Measurements from ENCODE around the gene RASGRP2.

RASGRP2 gene

DNA sequence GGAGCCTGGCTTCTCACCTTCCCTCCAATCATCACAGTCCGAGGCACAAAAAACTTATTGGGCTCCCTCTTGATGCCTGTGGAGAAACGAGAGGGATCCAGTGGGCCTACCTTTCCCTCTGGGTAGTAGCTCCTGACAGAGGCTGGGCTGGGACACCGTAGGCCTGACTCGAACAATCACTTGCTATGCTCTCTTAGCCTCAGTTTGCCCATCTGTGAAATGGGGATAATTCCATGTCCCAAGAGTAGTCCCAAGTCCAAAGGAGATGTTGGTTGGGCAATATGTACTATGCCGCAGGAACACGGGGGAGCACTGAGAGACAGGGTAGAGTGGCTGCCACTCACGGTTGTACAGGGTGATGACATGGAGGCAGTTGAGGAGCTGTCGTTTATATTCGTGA, 7.6 kb upstream of the RASGRP2 start:
- Mint-ChIP-seq H3K36me3 (ENCODE audit: low read depth) (peaks cover 7% of the 10 kb centered on the region), H3K27me3 (ENCODE audit: low read depth) (peaks cover 15% of the 10 kb centered on the region), H3K9me3 (no peaks in the 10 kb centered on the region), H3K27ac (no peak overlapping the region), H3K4me3 (no peak overlapping the region), H3K4me1 (peaks cover 18% of the 10 kb centered on the region)
- TF ChIP-seq, protein P1, sequence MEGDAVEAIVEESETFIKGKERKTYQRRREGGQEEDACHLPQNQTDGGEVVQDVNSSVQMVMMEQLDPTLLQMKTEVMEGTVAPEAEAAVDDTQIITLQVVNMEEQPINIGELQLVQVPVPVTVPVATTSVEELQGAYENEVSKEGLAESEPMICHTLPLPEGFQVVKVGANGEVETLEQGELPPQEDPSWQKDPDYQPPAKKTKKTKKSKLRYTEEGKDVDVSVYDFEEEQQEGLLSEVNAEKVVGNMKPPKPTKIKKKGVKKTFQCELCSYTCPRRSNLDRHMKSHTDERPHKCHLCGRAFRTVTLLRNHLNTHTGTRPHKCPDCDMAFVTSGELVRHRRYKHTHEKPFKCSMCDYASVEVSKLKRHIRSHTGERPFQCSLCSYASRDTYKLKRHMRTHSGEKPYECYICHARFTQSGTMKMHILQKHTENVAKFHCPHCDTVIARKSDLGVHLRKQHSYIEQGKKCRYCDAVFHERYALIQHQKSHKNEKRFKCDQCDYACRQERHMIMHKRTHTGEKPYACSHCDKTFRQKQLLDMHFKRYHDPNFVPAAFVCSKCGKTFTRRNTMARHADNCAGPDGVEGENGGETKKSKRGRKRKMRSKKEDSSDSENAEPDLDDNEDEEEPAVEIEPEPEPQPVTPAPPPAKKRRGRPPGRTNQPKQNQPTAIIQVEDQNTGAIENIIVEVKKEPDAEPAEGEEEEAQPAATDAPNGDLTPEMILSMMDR (IDR thresholded peaks at IDR 0.05; ENCODE audit: unreplicated experiment in 3 of 3): no peak

DNA sequence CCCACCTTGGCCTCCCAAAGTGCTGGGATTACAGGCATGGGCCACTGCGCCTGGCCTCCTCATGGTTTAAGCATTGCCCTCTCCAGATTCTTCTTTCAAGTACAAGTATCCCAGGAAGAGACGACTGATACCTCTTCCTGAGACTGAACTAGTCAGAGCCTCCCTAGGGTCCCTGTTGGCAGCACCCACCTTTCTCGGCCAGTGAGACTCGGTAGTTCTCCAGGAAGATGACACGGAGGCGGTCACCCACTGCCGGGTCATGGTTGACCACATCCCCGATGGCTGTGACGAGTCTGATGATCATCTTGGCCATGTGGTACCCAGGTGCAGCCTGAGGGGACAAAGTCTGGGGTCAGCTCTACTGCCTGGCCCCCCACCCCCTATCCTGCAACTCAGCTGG, 7.2 kb upstream of the RASGRP2 start:
- Mint-ChIP-seq H3K36me3 (ENCODE audit: low read depth) (peaks cover 7% of the 10 kb centered on the region), H3K4me3 (no peak overlapping the region), H3K27me3 (ENCODE audit: low read depth) (peaks cover 20% of the 10 kb centered on the region), H3K9me3 (no peaks in the 10 kb centered on the region), H3K27ac (no peak overlapping the region), H3K4me1 (peaks cover 18% of the 10 kb centered on the region)
- TF ChIP-seq, protein P1 (IDR thresholded peaks at IDR 0.05; ENCODE audit: unreplicated experiment in 3 of 3): no peak

DNA sequence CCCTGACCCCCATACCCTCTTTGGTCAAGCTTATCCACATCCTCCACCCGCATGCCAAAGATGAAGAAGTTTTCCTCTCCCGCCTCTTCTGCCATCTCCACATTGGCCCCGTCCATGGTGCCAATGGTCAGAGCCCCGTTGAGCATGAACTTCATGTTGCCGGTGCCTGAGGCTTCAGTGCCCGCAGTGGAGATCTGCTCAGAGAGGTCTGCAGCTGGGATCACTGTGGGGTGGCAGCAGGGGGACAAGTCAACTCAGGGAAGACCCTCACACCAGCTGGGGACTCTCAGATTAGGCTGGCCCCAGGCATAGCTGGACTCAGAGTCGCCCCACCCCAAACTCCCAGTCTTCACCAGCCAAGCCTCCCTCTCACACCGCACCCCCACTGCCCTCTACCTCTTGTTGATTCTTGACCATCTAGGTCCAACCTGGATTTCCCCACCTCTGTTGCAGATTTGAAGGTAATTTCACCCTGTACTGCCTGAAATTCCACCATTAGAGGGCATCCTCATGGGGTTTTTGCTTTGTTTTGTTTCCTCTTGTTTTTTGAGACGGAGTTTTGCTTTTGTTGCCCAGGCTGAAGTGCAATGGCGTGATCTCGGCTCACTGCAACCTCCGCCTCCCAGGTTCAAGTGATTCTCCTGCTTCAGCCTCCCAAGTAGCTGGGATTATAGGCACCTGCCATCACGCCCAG, 6.6 kb upstream of the RASGRP2 start:
- Mint-ChIP-seq H3K36me3 (ENCODE audit: low read depth) (peaks cover 7% of the 10 kb centered on the region), H3K9me3 (no peaks in the 10 kb centered on the region), H3K27ac (peak overlapping the region in 1 of 3 experiments; percentile 32), H3K4me3 (no peak overlapping the region), H3K4me1 (peaks cover 18% of the 10 kb centered on the region), H3K27me3 (ENCODE audit: low read depth) (peaks cover 20% of the 10 kb centered on the region)
- TF ChIP-seq, protein P1 (IDR thresholded peaks at IDR 0.05; ENCODE audit: unreplicated experiment in 3 of 3): no peak

DNA sequence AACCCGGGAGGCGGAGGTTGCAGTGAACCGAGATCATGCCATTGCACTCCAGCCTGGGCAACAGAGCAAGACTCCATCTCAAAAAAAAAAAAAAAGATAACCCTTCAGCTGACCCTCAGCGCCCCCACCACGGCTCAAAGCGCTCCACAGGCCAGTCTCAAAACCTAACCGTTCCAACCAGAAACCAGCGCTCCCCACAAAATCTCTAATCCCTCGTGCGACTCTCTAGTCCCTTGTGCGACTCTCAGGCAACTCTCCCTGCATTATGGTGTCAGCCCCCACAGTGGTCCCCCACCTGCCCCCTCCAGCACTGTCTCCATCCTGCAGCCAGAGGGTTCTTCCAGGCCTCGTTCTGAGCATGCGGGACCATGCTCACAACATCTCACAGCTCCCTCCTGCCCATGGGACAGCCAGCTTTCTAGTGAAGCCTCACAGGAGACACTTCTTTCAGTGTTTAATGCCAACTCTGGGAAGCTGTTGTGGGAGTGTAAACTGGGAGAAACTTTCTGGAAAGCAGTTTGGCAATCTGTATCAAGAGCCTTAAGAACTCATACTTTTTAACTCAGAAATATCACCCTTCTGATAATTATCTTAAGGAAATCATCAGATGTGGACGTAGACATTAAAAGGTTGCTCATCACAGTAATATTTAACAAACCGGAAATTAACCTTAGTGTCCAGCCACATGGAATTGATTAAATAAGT, 4.2 kb upstream of the RASGRP2 start:
- H3K27ac Mint-ChIP-seq: peak overlapping the region in 2 of 3 experiments; percentile 82 to 90
- no peaks in the 10 kb centered on the region for H3K9me3 Mint-ChIP-seq
- H3K4me3 Mint-ChIP-seq: peak overlapping the region; percentile 26 to 71 (median 67)
- H3K4me1 Mint-ChIP-seq: peaks cover 26% of the 10 kb centered on the region
- H3K36me3 Mint-ChIP-seq (ENCODE audit: low read depth): peaks cover 7% of the 10 kb centered on the region
- H3K27me3 Mint-ChIP-seq (ENCODE audit: low read depth): peaks cover 32% of the 10 kb centered on the region
- TF ChIP-seq, protein P1 (IDR thresholded peaks at IDR 0.05; ENCODE audit: unreplicated experiment in 3 of 3): no peak

DNA sequence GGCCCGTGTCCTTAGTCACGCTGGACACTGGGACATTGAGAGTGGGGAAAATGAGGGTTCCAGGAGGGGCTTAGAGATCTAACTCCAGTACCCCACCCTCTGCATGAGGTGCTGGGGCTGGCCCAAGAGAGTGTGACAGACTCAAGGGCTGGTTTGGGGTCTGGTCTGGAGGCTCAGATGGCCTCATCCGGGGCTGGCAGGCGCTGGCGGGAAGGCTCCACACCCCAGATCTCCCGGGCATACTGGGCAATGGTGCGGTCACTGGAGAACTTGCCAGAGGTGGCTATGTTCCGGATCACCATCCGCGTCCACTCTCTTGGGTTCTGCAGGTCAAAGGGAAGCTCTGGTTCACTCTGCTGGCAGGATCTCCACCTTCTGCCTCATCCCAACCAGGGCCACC, 2.5 kb upstream of the RASGRP2 start:
- H3K4me1 Mint-ChIP-seq: peaks cover 15% of the 10 kb centered on the region
- H3K36me3 Mint-ChIP-seq (ENCODE audit: low read depth): no peaks in the 10 kb centered on the region
- peak overlapping the region; percentile 35 to 59 (median 59) for H3K4me3 Mint-ChIP-seq
- no peak overlapping the region for H3K27ac Mint-ChIP-seq
- TF ChIP-seq, protein P1 (IDR thresholded peaks at IDR 0.05; ENCODE audit: unreplicated experiment in 3 of 3): no peak
- H3K9me3 Mint-ChIP-seq: no peaks in the 10 kb centered on the region
- H3K27me3 Mint-ChIP-seq (ENCODE audit: low read depth): peaks cover 43% of the 10 kb centered on the region
